ENCODE results near the gene GDPD3.

The GDPD3 gene

DNA sequence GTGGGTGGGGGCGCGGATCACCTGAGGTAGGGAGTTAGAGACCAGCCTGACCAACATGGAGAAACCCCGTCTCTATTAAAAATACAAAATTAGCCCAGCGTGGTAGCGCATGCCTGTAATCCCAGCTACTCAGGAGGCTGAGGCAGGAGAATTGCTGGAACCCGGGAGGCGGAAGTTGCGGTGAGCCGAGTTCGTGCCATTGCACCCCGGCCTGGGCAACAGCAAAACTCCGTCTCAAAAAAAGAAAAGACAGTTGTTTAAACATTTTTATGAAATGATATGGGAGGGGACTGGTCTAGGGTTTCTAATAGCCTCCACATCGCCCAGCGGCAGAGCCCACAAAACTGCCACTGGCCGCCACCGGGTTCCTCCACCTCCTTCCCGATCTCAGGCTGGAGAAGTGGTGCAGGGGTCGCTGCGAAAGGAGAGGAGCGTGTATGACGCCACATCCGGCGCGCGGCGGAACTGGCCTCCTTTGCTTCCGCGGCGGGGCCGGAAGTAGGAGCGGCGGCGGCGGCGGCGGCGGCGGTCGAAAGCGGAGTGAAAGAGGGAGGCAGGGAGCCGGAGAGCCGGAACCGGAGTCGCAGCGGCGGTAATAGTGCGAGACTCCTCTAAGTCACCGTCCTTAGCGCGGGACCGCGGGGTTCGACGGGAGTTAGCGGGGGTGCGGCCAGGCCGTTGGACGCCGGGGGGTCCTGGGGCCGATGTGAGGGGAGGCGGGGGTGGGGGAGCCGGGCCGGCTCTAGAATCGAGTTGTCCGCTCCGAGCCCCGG is 37.6 kb downstream of the GDPD3 start, which contains the start of gene PPP4C:
Gene PPP4C, plus strand, starts transcription at position 492 of the 773 bp plus-strand sequence. CDS start 384 bp downstream, outside the sequence.
- peak; percentile 88 to 89 for DNase-seq

DNA sequence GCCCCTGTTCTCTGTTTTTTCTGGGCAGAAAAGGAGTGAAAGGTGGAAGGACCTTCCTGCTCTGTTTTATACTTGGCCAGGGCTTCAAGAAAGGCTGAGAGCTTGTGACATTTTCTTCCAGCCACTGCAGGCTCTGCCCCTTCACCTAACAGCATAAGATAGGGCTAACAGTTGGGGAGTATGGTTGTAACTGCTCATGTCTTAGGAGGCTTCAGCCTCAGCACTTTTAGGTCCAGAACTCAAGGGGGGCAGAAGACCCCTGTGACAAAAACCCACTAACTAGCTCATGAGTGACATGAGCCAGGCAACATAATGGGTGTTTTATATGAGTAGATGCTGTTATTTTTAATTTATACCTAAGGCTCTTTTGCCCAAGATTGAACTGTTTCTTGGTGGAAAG is 42.8 kb downstream of the GDPD3 start:
- DNase-seq: no peak

DNA sequence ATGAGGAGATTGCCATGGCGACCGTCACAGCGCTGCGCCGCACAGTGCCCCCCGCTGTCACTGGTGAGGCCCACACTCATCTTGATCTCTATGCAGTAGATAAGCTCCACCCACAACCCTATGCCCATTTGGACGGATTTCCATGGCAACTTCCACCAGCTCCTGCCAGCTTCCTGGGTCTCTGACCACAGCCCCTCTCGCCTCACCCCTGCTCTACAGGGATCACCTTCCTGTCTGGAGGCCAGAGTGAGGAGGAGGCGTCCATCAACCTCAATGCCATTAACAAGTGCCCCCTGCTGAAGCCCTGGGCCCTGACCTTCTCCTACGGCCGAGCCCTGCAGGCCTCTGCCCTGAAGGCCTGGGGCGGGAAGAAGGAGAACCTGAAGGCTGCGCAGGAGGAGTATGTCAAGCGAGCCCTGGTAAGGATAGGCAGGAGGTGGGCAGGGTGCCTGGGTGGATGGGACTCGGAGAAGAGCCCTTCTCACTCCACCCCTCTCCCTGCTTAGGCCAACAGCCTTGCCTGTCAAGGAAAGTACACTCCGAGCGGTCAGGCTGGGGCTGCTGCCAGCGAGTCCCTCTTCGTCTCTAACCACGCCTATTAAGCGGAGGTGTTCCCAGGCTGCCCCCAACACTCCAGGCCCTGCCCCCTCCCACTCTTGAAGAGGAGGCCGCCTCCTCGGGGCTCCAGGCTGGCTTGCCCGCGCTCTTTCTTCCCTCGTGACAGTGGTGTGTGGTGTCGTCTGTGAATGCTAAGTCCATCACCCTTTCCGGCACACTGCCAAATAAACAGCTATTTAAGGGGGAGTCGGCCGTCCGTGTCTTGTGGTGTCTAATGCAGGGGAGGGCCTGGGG is 43.5 kb downstream of the GDPD3 start:
- DNase-seq: no peak

DNA sequence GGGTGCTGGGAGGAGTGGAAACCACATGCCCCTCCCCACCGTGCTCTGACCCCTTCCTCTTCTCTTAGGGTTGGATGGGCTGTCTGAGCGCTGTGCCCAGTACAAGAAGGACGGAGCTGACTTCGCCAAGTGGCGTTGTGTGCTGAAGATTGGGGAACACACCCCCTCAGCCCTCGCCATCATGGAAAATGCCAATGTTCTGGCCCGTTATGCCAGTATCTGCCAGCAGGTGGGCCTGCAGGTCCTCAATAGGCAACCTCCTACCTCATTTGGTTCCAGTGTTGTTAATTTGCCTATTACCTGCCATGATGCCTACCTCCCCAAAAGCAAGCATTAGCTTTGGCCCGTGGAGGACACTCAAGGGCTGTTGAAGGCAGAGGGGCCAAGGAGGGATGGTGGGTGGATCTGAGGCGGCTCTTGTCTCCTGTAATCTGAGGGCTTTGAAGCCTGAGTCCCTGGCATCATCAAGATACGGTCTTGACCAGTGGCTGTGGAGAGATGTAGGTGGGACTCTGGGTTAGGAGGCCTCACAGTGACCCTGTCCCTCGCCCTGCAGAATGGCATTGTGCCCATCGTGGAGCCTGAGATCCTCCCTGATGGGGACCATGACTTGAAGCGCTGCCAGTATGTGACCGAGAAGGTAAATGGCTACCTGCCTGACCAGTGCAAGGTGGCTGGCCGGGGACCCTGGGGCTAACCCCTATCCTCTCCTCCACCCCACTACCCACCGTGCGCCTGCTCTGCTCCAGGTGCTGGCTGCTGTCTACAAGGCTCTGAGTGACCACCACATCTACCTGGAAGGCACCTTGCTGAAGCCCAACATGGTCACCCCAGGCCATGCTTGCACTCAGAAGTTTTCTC is 44.4 kb downstream of the GDPD3 start:
- peak; percentile 62 to 66 for DNase-seq

DNA sequence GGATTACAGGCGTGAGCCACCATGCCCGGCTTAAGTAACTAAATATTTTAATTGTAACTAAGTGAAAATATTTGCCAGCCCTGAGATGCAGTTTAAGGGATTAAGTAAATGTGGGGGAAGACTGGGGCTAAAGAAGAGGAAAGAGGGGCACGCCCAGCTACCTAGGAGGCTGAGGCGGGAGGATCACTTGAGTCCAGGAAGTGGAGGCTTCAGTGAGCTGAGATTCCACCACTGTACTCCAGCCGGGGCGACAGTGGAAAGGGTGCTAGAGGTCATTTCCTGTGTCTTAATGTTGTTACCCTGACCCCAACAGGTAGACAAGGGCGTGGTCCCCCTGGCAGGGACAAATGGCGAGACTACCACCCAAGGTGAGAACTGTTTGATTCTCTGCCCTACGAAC is 45.0 kb downstream of the GDPD3 start:
- no peak for DNase-seq

DNA sequence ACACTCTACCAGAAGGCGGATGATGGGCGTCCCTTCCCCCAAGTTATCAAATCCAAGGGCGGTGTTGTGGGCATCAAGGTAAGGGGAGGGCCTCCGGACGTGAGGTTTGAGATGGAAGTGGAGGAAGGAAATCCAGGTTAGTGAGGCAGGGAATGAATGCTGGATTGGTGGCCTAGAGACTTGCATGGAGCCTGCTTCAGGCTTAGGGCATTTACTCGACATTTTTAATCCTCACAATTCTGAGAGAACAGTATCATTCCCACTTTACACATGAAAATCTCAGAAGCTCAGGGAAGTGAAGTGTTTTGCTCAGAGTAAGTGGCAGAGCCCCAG is 45.8 kb downstream of the GDPD3 start:
- DNase-seq: no peak

DNA sequence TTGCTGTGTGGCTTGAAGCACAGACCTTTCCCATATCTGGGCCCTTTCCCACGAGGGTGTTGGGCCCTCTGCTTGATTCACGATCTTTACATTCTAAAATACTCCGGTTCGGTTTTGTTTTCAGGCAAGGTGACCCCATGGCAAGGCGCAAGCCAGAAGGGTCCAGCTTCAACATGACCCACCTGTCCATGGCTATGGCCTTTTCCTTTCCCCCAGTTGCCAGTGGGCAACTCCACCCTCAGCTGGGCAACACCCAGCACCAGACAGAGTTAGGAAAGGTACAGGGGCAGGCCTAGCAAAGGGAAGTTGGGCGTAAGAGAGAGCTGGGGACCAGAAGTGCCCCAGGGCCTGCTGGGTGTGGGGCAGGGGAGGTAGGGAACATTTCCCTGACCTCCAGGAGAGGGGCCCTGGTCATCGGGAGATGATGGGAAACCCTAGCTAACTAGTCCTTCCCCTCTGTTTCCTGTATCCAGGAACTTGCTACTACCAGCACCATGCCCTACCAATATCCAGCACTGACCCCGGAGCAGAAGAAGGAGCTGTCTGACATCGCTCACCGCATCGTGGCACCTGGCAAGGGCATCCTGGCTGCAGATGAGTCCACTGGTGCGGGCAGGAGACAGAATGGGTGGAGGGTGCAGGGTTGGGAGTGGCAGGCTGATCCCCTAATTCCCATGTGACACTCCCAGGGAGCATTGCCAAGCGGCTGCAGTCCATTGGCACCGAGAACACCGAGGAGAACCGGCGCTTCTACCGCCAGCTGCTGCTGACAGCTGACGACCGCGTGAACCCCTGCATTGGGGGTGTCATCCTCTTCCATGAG is 46.4 kb downstream of the GDPD3 start:
- no peak for DNase-seq

DNA sequence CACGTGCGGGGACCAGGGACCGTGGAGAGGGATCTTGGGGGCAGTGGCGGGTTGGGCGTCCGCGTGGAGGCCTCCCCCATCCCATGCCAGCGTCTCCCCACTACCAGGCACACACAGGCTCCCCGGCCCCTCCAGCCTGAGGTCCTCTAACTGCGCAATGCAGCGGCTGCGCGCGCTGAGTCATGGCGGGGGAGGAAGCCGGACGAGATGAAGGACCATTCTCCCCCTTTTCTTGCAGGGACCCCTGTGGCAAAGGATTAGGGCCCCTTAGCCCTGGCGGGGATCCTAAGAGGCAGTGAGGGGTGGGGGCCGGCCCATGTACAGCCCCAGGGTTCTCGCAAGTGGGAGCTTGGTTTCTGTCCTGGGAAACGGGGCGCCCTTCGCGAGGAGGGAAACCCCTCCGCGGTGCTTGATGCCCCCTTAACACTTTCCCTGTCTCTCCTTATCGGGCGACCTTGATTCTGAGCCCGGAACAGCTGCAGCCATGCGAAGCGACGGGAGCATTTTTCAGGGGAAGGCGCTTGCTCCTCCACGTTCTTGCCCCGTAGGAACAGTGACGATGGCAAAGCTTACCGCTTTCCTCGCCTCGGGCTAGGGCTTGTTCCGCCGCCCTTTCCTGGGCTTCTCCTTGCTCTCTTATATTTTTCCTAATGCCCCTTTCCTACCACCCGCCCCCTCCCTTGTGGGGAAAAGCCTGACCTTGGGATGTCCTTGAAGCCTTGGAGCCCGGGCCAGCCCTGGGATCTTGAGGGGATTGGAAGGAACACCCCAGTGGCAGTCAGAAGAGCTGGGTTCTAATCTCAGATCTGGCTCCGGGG is 47.2 kb downstream of the GDPD3 start:
- DNase-seq: no peak

DNA sequence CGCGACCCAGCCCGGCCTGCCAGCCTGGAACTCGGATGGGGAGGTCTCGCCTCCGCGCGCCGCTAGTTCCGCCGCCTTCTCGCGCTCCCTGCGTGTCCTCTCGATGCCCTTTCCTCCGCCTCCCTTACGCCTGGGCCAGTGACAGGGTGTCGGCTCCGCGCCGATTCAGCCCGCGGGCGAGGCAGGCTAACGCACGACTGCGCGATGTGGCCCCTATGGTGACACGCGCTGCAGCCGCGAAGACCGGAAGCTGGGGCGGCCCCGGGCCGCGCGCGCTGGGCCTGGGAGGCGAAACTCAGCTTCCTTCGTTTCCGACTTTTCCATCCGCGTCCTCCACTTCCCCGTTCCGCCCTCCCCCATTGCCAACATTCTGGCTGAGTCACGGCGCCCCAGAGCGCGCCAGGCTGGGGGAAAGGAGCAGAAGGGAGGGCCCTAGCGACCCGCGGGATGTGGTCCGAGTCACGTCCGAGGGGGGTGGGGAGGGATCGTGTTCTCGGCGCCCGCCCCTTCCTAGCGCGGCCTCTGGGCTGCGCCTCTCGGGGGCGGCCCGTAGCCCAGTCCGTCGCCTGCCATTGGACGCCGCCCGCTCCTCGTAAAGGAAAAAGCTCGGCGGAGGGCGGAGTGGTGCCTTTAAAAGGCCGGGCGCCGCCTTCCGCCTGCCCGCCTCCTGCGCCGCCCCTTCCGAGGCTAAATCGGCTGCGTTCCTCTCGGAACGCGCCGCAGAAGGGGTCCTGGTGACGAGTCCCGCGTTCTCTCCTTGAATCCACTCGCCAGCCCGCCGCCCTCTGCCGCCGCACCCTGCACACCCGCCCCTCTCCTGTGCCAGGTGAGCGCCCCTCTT is 48.0 kb downstream of the GDPD3 start, which contains the start of gene ALDOA:
Gene ALDOA, plus strand, starts transcription at position 659 of the 841 bp plus-strand sequence. CDS start 1,138 bp downstream, outside the sequence.
- peak; percentile 95 for DNase-seq

DNA sequence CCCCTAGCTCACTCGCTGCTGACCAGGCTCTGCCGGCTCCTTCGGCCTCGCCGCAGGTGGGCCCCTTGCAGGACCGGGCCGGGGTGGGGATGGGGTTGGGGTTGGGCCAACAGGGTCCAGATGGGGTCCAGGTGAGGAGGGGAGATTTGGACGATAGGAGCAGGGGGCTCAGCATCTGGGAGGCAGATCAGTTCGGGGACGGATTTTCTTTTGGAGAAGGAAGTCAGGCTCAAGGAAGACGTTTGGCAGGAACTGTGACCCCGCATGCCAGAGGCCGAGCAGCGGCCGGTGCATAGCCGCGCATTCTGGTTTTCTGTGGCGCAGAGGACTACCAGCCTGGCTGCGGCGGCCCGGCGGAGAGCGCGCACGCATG is 48.6 kb downstream of the GDPD3 start:
- DNase-seq: no peak

DNA sequence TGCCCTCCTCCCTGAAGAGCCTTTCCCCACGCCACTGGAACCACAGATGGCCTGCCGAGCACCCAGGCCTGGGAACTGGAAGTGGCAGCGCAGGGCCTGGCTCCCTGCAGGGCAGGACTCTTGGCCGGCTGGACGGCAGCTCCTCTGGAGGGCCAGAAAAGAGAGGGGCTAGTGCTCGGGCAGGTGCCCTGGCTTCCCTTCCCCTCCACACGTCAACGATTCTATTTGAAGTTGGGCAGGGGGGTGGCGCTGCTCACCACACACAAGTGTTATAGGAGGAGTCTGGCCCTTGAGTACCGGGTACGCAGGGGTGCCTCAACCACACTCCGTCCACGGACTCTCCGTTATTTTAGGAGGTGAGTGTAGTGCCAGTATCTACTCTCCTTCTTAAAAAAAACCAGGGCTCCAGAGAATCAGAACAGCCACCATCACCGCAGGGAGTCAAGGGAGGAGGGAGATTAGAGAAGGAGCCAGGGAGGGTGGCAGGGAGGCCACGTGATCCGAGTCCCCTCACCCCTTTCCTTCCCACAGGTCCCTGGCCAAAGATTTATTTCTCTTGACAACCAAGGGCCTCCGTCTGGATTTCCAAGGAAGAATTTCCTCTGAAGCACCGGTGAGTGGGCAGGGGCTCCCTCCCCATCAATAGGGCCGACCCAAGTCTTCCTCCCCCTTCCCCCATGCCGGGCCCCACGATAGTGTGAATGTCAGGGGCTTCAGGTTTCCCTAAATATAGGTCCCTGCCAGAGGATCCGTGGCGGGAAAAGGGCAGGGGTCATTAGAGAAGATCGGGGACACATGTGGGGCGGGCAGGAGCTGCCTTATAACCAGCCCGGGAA is 49.2 kb downstream of the GDPD3 start:
- peak; percentile 78 to 79 for DNase-seq

DNA sequence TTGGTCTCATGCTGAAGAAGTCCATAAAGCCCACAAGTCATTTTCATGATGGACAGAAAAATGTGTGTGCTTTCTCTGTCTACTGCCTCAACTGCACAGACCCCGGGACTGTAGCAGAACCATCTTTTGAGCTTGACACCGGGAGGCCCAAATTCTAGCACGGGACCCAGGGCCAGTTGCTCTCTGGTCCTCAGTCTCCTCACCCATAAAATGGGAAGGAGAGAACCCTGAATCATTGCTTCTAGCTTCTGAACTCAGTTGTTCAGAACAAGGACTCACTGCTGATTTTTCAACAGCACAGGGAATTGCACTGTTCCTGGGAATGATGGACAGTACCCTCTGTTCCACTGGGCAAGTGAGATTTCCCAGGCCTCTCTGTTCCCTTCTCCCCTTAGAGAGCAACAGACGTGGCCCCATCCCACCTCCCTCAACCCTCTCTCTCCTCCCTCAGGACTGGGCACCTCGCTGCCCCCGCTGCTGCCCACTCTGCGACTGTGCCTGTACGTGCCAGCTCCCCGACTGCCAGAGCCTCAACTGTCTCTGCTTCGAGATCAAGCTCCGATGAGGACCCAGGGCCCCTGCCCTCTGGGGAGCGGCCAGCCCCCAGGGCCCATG is 50.0 kb downstream of the GDPD3 start:
- no peak for DNase-seq

DNA sequence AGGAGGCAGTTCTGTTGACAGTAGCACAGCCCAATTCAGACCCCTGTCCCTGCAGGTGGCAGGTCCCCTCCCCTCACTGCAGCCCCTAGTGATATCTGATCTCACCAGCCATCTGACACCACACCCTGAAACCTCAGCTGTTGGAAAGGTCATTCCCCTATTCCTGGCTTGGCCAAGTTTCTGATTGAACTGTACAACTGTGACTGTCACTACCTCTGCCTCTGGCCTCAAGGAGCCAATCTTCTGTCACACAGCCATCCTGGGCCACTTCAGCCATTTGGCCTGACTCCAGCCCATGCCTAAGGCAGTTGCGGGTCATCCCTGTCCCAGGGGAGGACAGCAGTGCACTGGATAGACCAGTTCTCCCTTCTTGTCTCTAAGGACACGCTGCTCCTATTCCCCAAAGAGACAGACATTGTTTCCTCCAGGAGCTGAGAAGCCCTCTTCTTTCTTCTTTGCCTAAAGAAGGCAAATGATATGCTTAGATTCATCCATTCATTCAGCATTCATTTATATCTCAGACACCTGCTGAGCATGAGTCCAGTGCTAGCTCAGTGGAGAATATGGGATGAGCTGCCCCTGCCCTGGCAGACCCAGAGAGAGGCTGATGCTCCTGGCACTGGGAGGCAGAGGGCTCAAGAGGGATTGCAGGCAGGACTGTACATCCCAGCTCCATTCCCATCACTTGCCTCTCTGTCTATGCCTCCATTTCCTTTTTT is 52.3 kb downstream of the GDPD3 start:
- no peak for DNase-seq

DNA sequence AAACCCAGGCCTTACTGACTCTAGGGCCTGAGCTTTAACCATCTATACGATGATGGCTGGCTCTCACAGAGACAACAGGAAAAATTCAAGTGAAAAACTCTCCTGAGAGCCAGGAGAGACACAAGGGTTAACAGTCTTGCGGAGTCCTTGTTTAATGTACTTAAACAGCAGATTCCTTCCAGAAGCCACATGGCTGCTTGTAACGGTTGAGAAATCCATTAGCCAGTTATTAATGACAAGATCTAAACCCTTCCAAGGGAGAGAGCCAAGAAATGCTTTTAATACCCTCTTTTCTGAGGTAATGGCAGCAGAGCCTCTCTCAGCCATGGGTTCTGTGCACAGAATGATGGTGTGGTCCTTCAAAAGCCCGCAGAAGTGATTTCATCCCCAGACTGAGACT is 53.0 kb downstream of the GDPD3 start:
- DNase-seq: no peak

DNA sequence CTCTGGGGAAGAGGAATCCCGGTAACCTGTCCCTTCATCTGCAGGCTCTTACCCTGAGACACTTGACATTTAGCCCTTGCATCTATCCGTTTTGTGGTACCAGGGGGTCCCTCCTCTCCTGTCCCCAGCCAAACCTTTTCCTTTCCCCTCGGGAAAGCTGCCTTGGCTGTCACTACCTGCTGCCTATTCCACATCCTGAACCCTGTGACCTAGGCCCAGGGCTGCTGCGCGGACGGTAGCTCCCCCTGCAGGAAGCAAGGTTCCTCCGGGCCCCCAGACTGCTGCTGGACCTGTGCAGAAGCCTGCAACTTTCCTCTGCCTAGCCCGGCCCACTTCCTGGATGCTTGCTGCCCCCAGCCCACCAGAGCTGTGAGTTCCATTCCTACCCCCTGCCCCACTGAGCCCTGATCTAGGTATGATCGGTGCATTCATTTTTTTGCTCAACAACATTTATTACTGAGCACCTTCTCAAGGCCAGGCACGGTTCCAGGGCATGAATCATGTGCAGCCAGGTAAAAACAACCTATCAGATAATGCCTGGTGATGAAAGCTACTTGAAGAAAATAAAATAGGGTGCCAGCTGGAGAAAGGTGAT is 58.3 kb downstream of the GDPD3 start:
- DNase-seq: peak; percentile 46 to 50

Measured in CD4-positive, alpha-beta T cell treated with Interleukin-4 for 1 hour (primary cell).